ENCODE data around the gene TGFA.

Gene TGFA

GRCh38 chr2:70532244-70532935 is 21.2 kb downstream of the TGFA start:
- Histone ChIP-seq H3K27ac (ENCODE audit: low read depth, low read length) (no peak overlapping the region), H3K4me1 (ENCODE audit: control insufficient read depth, low read length) (no peaks in the 10 kb centered on the region), H3K4me3 (ENCODE audit: low read length) (no peak overlapping the region), H4K20me1 (ENCODE audit: control insufficient read depth, insufficient read depth, low read depth, low read length) (no peaks in the 10 kb centered on the region), H3K9me3 (ENCODE audit: control insufficient read depth, insufficient read depth, low read length) (no peaks in the 10 kb centered on the region), H3K4me2 (ENCODE audit: low read length) (no peak overlapping the region), H3K27me3 (ENCODE audit: control insufficient read depth, low read length) (peaks cover 8% of the 10 kb centered on the region), H3K36me3 (ENCODE audit: control insufficient read depth, low read length) (no peaks in the 10 kb centered on the region), H3K79me2 (ENCODE audit: control insufficient read depth, low read length) (no peaks in the 10 kb centered on the region), H3F3A (ENCODE audit: control insufficient read depth, insufficient read depth) (no peaks in the 10 kb centered on the region), H3K9me2 (replicated peaks; ENCODE audit: control insufficient read depth, low read length) (no peaks in the 10 kb centered on the region)
- TF ChIP-seq CTCF (IDR thresholded peaks at IDR 0.05; ENCODE audit: low read depth, low read length, poor library complexity, severe bottlenecking) (no peak), EZH2phosphoT487 (IDR thresholded peaks at IDR 0.05; ENCODE audit: borderline replicate concordance, low read length) (no peak)

- H3K4me1 ChIP-seq (ENCODE audit: control insufficient read depth, low read length) = no peaks in the 10 kb centered on the region
- no peaks in the 10 kb centered on the region for H3F3A ChIP-seq (ENCODE audit: control insufficient read depth, insufficient read depth)
- H3K9me2 ChIP-seq (replicated peaks; ENCODE audit: control insufficient read depth, low read length) = no peaks in the 10 kb centered on the region
- H3K4me2 ChIP-seq (ENCODE audit: low read length) = no peak overlapping the region
- no peak overlapping the region for H3K27ac ChIP-seq (ENCODE audit: low read depth, low read length)
- H3K27me3 ChIP-seq (ENCODE audit: control insufficient read depth, low read length) = peaks cover 8% of the 10 kb centered on the region
- H3K9me3 ChIP-seq (ENCODE audit: control insufficient read depth, insufficient read depth, low read length) = no peaks in the 10 kb centered on the region
- TF ChIP-seq CTCF (IDR thresholded peaks at IDR 0.05; ENCODE audit: low read depth, low read length, poor library complexity, severe bottlenecking) (no peak), EZH2phosphoT487 (IDR thresholded peaks at IDR 0.05; ENCODE audit: borderline replicate concordance, low read length) (no peak)
- H3K36me3 ChIP-seq (ENCODE audit: control insufficient read depth, low read length) = no peaks in the 10 kb centered on the region
- no peaks in the 10 kb centered on the region for H4K20me1 ChIP-seq (ENCODE audit: control insufficient read depth, insufficient read depth, low read depth, low read length)
- no peaks in the 10 kb centered on the region for H3K79me2 ChIP-seq (ENCODE audit: control insufficient read depth, low read length)
- no peak overlapping the region for H3K4me3 ChIP-seq (ENCODE audit: low read length)
Observed at GRCh38 chr2:70531419-70532086, 22.1 kb downstream of the TGFA start.

GRCh38 chr2:70529610-70530009 is 24.0 kb downstream of the TGFA start:
- Histone ChIP-seq H4K20me1 (ENCODE audit: control insufficient read depth, insufficient read depth, low read depth, low read length) (no peaks in the 10 kb centered on the region), H3K4me2 (ENCODE audit: low read length) (no peak overlapping the region), H3K9me3 (ENCODE audit: control insufficient read depth, insufficient read depth, low read length) (no peaks in the 10 kb centered on the region), H3F3A (ENCODE audit: control insufficient read depth, insufficient read depth) (no peaks in the 10 kb centered on the region), H3K36me3 (ENCODE audit: control insufficient read depth, low read length) (no peaks in the 10 kb centered on the region), H3K4me3 (ENCODE audit: low read length) (no peak overlapping the region), H3K9me2 (replicated peaks; ENCODE audit: control insufficient read depth, low read length) (no peaks in the 10 kb centered on the region), H3K79me2 (ENCODE audit: control insufficient read depth, low read length) (no peaks in the 10 kb centered on the region), H3K4me1 (ENCODE audit: control insufficient read depth, low read length) (no peaks in the 10 kb centered on the region), H3K27me3 (ENCODE audit: control insufficient read depth, low read length) (peaks cover 5% of the 10 kb centered on the region), H3K27ac (ENCODE audit: low read depth, low read length) (no peak overlapping the region)
- no peak for TF ChIP-seq EZH2phosphoT487 (IDR thresholded peaks at IDR 0.05; ENCODE audit: borderline replicate concordance, low read length)
- TF ChIP-seq CTCF (IDR thresholded peaks at IDR 0.05; ENCODE audit: low read depth, low read length, poor library complexity, severe bottlenecking) = no peak
